Hepatocyte (in vitro differentiated cells): ENCODE results near the gene CABCOCO1.

Experiments used
- CTCF ChIP-seq: fragments of 200-600 bp; sonication (generic); IDR thresholded peaks from 2 replicates; pipeline ENCODE4 v1.5.1; 2016; ENCODE audit warnings: antibody characterized with exemption, mild to moderate bottlenecking; ENCODE audit not compliant: poor library complexity
- EZH2 ChIP-seq: fragments of 200-600 bp; sonication (generic); IDR thresholded peaks from 2 replicates; pipeline ENCODE4 v1.6.1; 2016; ENCODE audit warnings: antibody characterized with exemption, mild to moderate bottlenecking, borderline replicate concordance
- EZH2phosphoT487 ChIP-seq: fragments of 200-600 bp; sonication (generic); IDR thresholded peaks from one replicate; pipeline ENCODE4 v1.6.1; 2018; ENCODE audit warnings: antibody characterized with exemption, mild to moderate bottlenecking, low read depth, moderate library complexity; ENCODE audit not compliant: unreplicated experiment, severe bottlenecking

- TF ChIP-seq CTCF (no peak), EZH2 (no peak), EZH2phosphoT487 (no peak)
Observed at GRCh38 chr10:61765176-61766087, 102.7 kb downstream of the CABCOCO1 start.
